Epithelial cell of proximal tubule (primary cell): ENCODE data around the gene ATXN10. TPM values are rescaled to one million over a fixed set of nuclear protein-coding genes. Genes with fewer than 3 reads are reported as not detected.

ENCODE experiments used
- DNase-seq: peaks from one replicate; pipeline ENCODE4 v3.0.0-alpha.2; 2011; ENCODE audit warnings: low read depth
- H3K4me3 ChIP-seq: 2 replicates; pipeline ENCODE4 v1.5.1; 2011; ENCODE audit warnings: low read depth, mild to moderate bottlenecking, low read length
- CTCF ChIP-seq: conservative IDR thresholded peaks from 2 replicates; pipeline ENCODE4 v1.5.1; 2012; ENCODE audit warnings: low read depth, mild to moderate bottlenecking, low read length
- total RNA-seq: library from RNA; depleted of rRNA; stranded (reverse); fragments of >200 nt; gene quantifications from 2 replicates; pipeline ENCODE4 v1.2.3, GENCODE V29; 2015

The ATXN10 gene
- total RNA-seq, 1 donor from 2014 or later = 118 TPM

- no peak overlapping the region for H3K4me3 ChIP-seq
- TF ChIP-seq CTCF = no peak
- DNase-seq = no peak
Observed at GRCh38 chr22:45756558-45756957, 84.9 kb downstream of the ATXN10 start.

- no peak for DNase-seq
Observed at GRCh38 chr22:45757068-45757467, 85.4 kb downstream of the ATXN10 start.

GRCh38 chr22:45757936-45758335 lies 86.3 kb downstream of the ATXN10 start:
- no peak for TF ChIP-seq CTCF
- DNase-seq = no peak
- no peak overlapping the region for H3K4me3 ChIP-seq

More at GRCh38 chr22:45757068-45757467, 85.4 kb downstream of the ATXN10 start:
- no peak for TF ChIP-seq CTCF
- no peak overlapping the region for H3K4me3 ChIP-seq

- TF ChIP-seq CTCF = no peak
- no peak for DNase-seq
- H3K4me3 ChIP-seq = no peak overlapping the region
Observed at GRCh38 chr22:45758603-45759002, 87.0 kb downstream of the ATXN10 start.

GRCh38 chr22:45760682-45761081 lies 89.0 kb downstream of the ATXN10 start:
- no peak for TF ChIP-seq CTCF
- H3K4me3 ChIP-seq = no peak overlapping the region
- DNase-seq = no peak

GRCh38 chr22:45762545-45763235 lies 91.1 kb downstream of the ATXN10 start:
- no peak for TF ChIP-seq CTCF
- H3K4me3 ChIP-seq = no peak overlapping the region
- no peak for DNase-seq

- no peak for TF ChIP-seq CTCF
- DNase-seq = no peak
- no peak overlapping the region for H3K4me3 ChIP-seq
Observed at GRCh38 chr22:45763236-45763624, 91.6 kb downstream of the ATXN10 start.
